ENCODE results near the gene RHBDF2.
A peak's percentile ranks its signal among the peaks of the same experiment; 100 is the strongest.
"Not testable (repeated sequence)": the region's sequence is repeated elsewhere in the genome, so short reads cannot be mapped to it uniquely, and the experiment has no call there.

RHBDF2 gene

GRCh38 chr17:76529224-76530094 lies 28.2 kb upstream of the RHBDF2 start:
- Histone ChIP-seq H3K4me1 (ENCODE audit: control extremely low read depth in 1 of 4, control insufficient read depth in 4 of 4, insufficient read depth in 4 of 4, low read length in 3 of 4) (peaks cover 3 to 37% (median 34%) of the 10 kb centered on the region in 4 experiments), H3K36me3 (ENCODE audit: control insufficient read depth in 4 of 4, insufficient read depth in 4 of 4, low read length in 3 of 4) (no peaks in the 10 kb centered on the region), H3K27me3 (replicated peaks in 2 of 5; ENCODE audit: control insufficient read depth in 4 of 5, insufficient read depth in 5 of 5, low read length in 4 of 5) (no peaks in the 10 kb centered on the region), H3K27ac (ENCODE audit: insufficient read depth in 1 of 2, low read depth in 1 of 2, low read length in 2 of 2, poor library complexity in 1 of 2, severe bottlenecking in 2 of 2) (no peak overlapping the region), H3K9me3 (ENCODE audit: control extremely low read depth in 1 of 5, control insufficient read depth in 4 of 5, insufficient read depth in 2 of 5, low read depth in 1 of 5, low read length in 4 of 5) (no peaks in the 10 kb centered on the region), H3K4me3 (ENCODE audit: control insufficient read depth in 1 of 7, extremely low read depth in 1 of 7, insufficient read depth in 4 of 7, low read depth in 2 of 7, low read length in 6 of 7) (no peak overlapping the region)
- ChIA-PET CTCF (interaction anchor here (0.9 to 3.4 kb wide), 6 partner anchors 16 to 152 kb away, joined by 3 to 31 read pairs (median 4); no protein-coding TSS in a partner anchor), POLR2A (interaction anchor here (2.5 kb wide), 1 partner anchor 17 kb away, joined by 13 read pairs; no protein-coding TSS in a partner anchor)
- no peak for DNase-seq
- WGBS (ENCODE audit: insufficient coverage): 75% methylated on average over 11 of the region's 20 CpGs

GRCh38 chr17:76528528-76529223 lies 27.5 kb upstream of the RHBDF2 start:
- H3K4me1 ChIP-seq (ENCODE audit: control extremely low read depth in 1 of 4, control insufficient read depth in 4 of 4, insufficient read depth in 4 of 4, low read length in 3 of 4): peaks cover 3 to 37% (median 34%) of the 10 kb centered on the region in 4 experiments
- ChIA-PET CTCF (interaction anchor here (0.8 to 3.4 kb wide), 11 partner anchors 9 to 153 kb away, joined by 3 to 31 read pairs (median 5); partner anchors contain the start of gene PRCD), POLR2A (interaction anchor here (1.4 to 2.5 kb wide), 2 partner anchors 12 to 18 kb away, joined by 4 to 13 read pairs; partner anchors contain the start of gene PRCD)
- no peak overlapping the region for H3K27ac ChIP-seq (ENCODE audit: insufficient read depth in 1 of 2, low read depth in 1 of 2, low read length in 2 of 2, poor library complexity in 1 of 2, severe bottlenecking in 2 of 2)
- WGBS (ENCODE audit: insufficient coverage): 68% methylated on average over 25 of the region's 31 CpGs
- DNase-seq: peak in 2 of 3 donors; percentile 37 to 49
- H3K27me3 ChIP-seq (replicated peaks in 2 of 5; ENCODE audit: control insufficient read depth in 4 of 5, insufficient read depth in 5 of 5, low read length in 4 of 5): no peaks in the 10 kb centered on the region
- H3K4me3 ChIP-seq (ENCODE audit: control insufficient read depth in 1 of 7, extremely low read depth in 1 of 7, insufficient read depth in 4 of 7, low read depth in 2 of 7, low read length in 6 of 7): peak overlapping the region in 2 of 7 experiments; percentile 26 to 59
- H3K9me3 ChIP-seq (ENCODE audit: control extremely low read depth in 1 of 5, control insufficient read depth in 4 of 5, insufficient read depth in 2 of 5, low read depth in 1 of 5, low read length in 4 of 5): no peaks in the 10 kb centered on the region
- no peaks in the 10 kb centered on the region for H3K36me3 ChIP-seq (ENCODE audit: control insufficient read depth in 4 of 4, insufficient read depth in 4 of 4, low read length in 3 of 4)

DNA sequence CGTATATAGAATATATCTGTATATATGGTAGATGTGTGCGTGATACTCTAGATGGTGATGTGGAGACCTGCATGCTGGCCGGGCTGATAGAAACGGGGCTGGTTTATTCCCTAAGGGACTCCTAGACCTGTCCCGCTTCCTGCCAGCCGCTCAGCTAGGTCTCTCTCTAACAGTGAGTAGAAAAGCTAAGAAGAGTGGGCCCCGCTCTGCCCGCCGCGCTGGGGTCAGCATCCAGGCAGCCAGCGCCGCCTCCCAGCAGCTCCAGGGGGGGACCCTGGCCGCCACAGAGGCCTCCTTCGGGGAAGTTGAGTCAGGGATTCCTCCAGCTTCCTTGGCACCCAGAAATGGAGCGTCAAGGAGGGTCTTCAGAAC lies 26.9 kb upstream of the RHBDF2 start:
- 63% methylated on average over 13 of the region's 15 CpGs for WGBS (ENCODE audit: insufficient coverage)

DNA sequence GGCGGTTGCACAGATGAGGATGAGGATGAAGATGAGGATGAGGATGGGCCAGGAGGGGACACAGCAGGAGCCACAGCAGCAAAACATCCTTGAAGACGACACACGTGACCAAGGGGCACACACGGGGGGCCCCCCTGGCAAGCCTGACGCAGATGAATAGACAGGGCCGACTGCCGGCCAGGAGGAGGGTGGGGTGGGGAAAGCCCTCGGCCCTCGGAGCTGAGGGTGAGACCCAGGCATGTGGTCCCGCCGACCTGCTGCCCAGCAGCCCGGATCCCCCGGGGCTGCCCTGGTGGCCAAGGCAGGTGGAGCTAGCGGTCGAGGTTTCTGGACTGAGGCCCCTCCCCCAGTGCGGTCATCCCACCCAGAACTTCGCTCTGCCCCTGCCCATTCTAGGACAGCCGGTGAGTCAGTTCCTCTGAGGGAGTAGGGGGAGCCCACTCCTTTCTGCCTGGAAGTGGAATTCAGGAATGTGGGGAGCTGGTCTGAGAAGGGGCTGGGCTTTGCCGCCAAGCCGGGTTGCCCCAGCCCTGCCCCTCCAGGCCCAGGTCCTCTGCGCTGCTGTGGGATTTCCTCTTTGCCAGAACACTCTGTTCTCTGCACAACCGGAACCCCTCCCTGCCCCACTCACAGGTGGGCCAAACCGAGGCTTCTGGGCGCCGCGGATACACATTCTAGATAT lies 26.3 kb upstream of the RHBDF2 start:
- H3K4me3 ChIP-seq (ENCODE audit: control insufficient read depth in 1 of 7, extremely low read depth in 1 of 7, insufficient read depth in 4 of 7, low read depth in 2 of 7, low read length in 6 of 7): peak overlapping the region in 4 of 7 experiments; percentile 6 to 59 (median 26)
- CTCF ChIA-PET: interaction anchor here (0.5 to 3.4 kb wide), 12 partner anchors 8 to 154 kb away, joined by 3 to 31 read pairs (median 4); partner anchors contain the start of gene PRCD
- 22% methylated on average over 13 of the region's 26 CpGs for whole genome bisulfite sequencing (ENCODE audit: insufficient coverage)
- DNase-seq: peak in 2 of 3 donors; percentile 66 to 75
- no peaks in the 10 kb centered on the region for H3K36me3 ChIP-seq (ENCODE audit: control insufficient read depth in 4 of 4, insufficient read depth in 4 of 4, low read length in 3 of 4)
- H3K27ac ChIP-seq (ENCODE audit: insufficient read depth in 1 of 2, low read depth in 1 of 2, low read length in 2 of 2, poor library complexity in 1 of 2, severe bottlenecking in 2 of 2): no peak overlapping the region
- POLR2A ChIA-PET: interaction anchor here (0.6 to 2.5 kb wide), 5 partner anchors 13 to 58 kb away, joined by 3 to 13 read pairs (median 4); partner anchors contain the start of genes PRCD and ST6GALNAC2
- H3K9me3 ChIP-seq (ENCODE audit: control extremely low read depth in 1 of 5, control insufficient read depth in 4 of 5, insufficient read depth in 2 of 5, low read depth in 1 of 5, low read length in 4 of 5): no peaks in the 10 kb centered on the region
- H3K4me1 ChIP-seq (ENCODE audit: control extremely low read depth in 1 of 4, control insufficient read depth in 4 of 4, insufficient read depth in 4 of 4, low read length in 3 of 4): peaks cover 3 to 46% (median 43%) of the 10 kb centered on the region in 4 experiments
- no peaks in the 10 kb centered on the region for H3K27me3 ChIP-seq (replicated peaks in 2 of 5; ENCODE audit: control insufficient read depth in 4 of 5, insufficient read depth in 5 of 5, low read length in 4 of 5)

More for the DNA sequence above, 26.9 kb upstream of the RHBDF2 start:
- peak overlapping the region in 2 of 7 experiments; percentile 26 to 59 for H3K4me3 ChIP-seq (ENCODE audit: control insufficient read depth in 1 of 7, extremely low read depth in 1 of 7, insufficient read depth in 4 of 7, low read depth in 2 of 7, low read length in 6 of 7)
- H3K4me1 ChIP-seq (ENCODE audit: control extremely low read depth in 1 of 4, control insufficient read depth in 4 of 4, insufficient read depth in 4 of 4, low read length in 3 of 4): peaks cover 3 to 43% (median 39%) of the 10 kb centered on the region in 4 experiments
- no peak overlapping the region for H3K27ac ChIP-seq (ENCODE audit: insufficient read depth in 1 of 2, low read depth in 1 of 2, low read length in 2 of 2, poor library complexity in 1 of 2, severe bottlenecking in 2 of 2)
- no peaks in the 10 kb centered on the region for H3K36me3 ChIP-seq (ENCODE audit: control insufficient read depth in 4 of 4, insufficient read depth in 4 of 4, low read length in 3 of 4)
- DNase-seq: no peak
- CTCF ChIA-PET: interaction anchor here (0.5 to 3.4 kb wide), 12 partner anchors 8 to 154 kb away, joined by 3 to 31 read pairs (median 4); partner anchors contain the start of gene PRCD
- no peaks in the 10 kb centered on the region for H3K27me3 ChIP-seq (replicated peaks in 2 of 5; ENCODE audit: control insufficient read depth in 4 of 5, insufficient read depth in 5 of 5, low read length in 4 of 5)
- no peaks in the 10 kb centered on the region for H3K9me3 ChIP-seq (ENCODE audit: control extremely low read depth in 1 of 5, control insufficient read depth in 4 of 5, insufficient read depth in 2 of 5, low read depth in 1 of 5, low read length in 4 of 5)
- POLR2A ChIA-PET: interaction anchor here (0.6 to 2.5 kb wide), 5 partner anchors 12 to 58 kb away, joined by 3 to 13 read pairs (median 4); partner anchors contain the start of genes PRCD and ST6GALNAC2

GRCh38 chr17:76527016-76527415 lies 25.8 kb upstream of the RHBDF2 start:
- not testable (repeated sequence) for DNase-seq; H3K27me3 ChIP-seq (replicated peaks in 2 of 5; ENCODE audit: control insufficient read depth in 4 of 5, insufficient read depth in 5 of 5, low read length in 4 of 5); H3K27ac ChIP-seq (ENCODE audit: insufficient read depth in 1 of 2, low read depth in 1 of 2, low read length in 2 of 2, poor library complexity in 1 of 2, severe bottlenecking in 2 of 2); H3K9me3 ChIP-seq (ENCODE audit: control extremely low read depth in 1 of 5, control insufficient read depth in 4 of 5, insufficient read depth in 2 of 5, low read depth in 1 of 5, low read length in 4 of 5); H3K36me3 ChIP-seq (ENCODE audit: control insufficient read depth in 4 of 4, insufficient read depth in 4 of 4, low read length in 3 of 4)
- H3K4me1 ChIP-seq (ENCODE audit: control extremely low read depth in 1 of 4, control insufficient read depth in 4 of 4, insufficient read depth in 4 of 4, low read length in 3 of 4): peaks cover 3 to 46% (median 43%) of the 10 kb centered on the region in 4 experiments
- CTCF ChIA-PET: interaction anchor here (0.9 to 3.4 kb wide), 5 partner anchors 13 to 60 kb away, joined by 3 to 31 read pairs (median 8); partner anchors contain the start of gene PRCD
- peak overlapping the region in 1 of 7 experiments; percentile 26 for H3K4me3 ChIP-seq (ENCODE audit: control insufficient read depth in 1 of 7, extremely low read depth in 1 of 7, insufficient read depth in 4 of 7, low read depth in 2 of 7, low read length in 6 of 7)
- POLR2A ChIA-PET: interaction anchor here (1.1 to 2.5 kb wide), 3 partner anchors 20 to 59 kb away, joined by 3 to 13 read pairs (median 6); partner anchors contain the start of gene ST6GALNAC2
- 60% methylated on average over 4 of the region's 9 CpGs for WGBS (ENCODE audit: insufficient coverage)

- DNase-seq; H3K4me3 ChIP-seq (ENCODE audit: control insufficient read depth in 1 of 7, extremely low read depth in 1 of 7, insufficient read depth in 4 of 7, low read depth in 2 of 7, low read length in 6 of 7); H3K27me3 ChIP-seq (replicated peaks in 2 of 5; ENCODE audit: control insufficient read depth in 4 of 5, insufficient read depth in 5 of 5, low read length in 4 of 5); POLR2A ChIA-PET; H3K27ac ChIP-seq (ENCODE audit: insufficient read depth in 1 of 2, low read depth in 1 of 2, low read length in 2 of 2, poor library complexity in 1 of 2, severe bottlenecking in 2 of 2); H3K36me3 ChIP-seq (ENCODE audit: control insufficient read depth in 4 of 4, insufficient read depth in 4 of 4, low read length in 3 of 4); H3K9me3 ChIP-seq (ENCODE audit: control extremely low read depth in 1 of 5, control insufficient read depth in 4 of 5, insufficient read depth in 2 of 5, low read depth in 1 of 5, low read length in 4 of 5): not testable (repeated sequence)
- 92% methylated on average over 5 of the region's 8 CpGs for WGBS (ENCODE audit: insufficient coverage)
- CTCF ChIA-PET: interaction anchor here (0.8 to 7.9 kb wide), 10 partner anchors 15 to 156 kb away, joined by 3 to 92 read pairs (median 18); partner anchors contain the start of genes PRCD and ST6GALNAC2
- peaks cover 2 to 42% (median 39%) of the 10 kb centered on the region in 4 experiments for H3K4me1 ChIP-seq (ENCODE audit: control extremely low read depth in 1 of 4, control insufficient read depth in 4 of 4, insufficient read depth in 4 of 4, low read length in 3 of 4)
Measured at GRCh38 chr17:76525513-76525833, 24.2 kb upstream of the RHBDF2 start.
